ENCODE data around the gene ABI3BP. TPM values are rescaled to one million over a fixed set of nuclear protein-coding genes. Genes with fewer than 3 reads are reported as not detected.

The ABI3BP gene
- total and polyA plus RNA-seq, 4 donors: 1.9 to 4.2 (median 2.4) TPM

- no peaks in the 10 kb centered on the region for H3K9me3 ChIP-seq (ENCODE audit: control insufficient read depth in 4 of 4, low read length in 3 of 4)
- H3K4me3 ChIP-seq (ENCODE audit: low read depth in 1 of 3, low read length in 3 of 3): no peak overlapping the region
- H3K9ac ChIP-seq (ENCODE audit: low read depth in 1 of 2, low read length in 2 of 2): no peak overlapping the region
- H3K4me1 ChIP-seq (ENCODE audit: control insufficient read depth in 4 of 4, insufficient read depth in 4 of 4, low read length in 3 of 4): no peaks in the 10 kb centered on the region
- H3K36me3 ChIP-seq (ENCODE audit: control insufficient read depth in 4 of 4, insufficient read depth in 3 of 4, low read depth in 1 of 4, low read length in 3 of 4): no peaks in the 10 kb centered on the region
- no peaks in the 10 kb centered on the region for H3K27me3 ChIP-seq (ENCODE audit: control insufficient read depth in 4 of 4, insufficient read depth in 4 of 4, low read length in 3 of 4)
- 79% methylated on average over 6 of the region's 6 CpGs for whole genome bisulfite sequencing
- H3K27ac ChIP-seq (ENCODE audit: low read depth in 1 of 2, low read length in 2 of 2): no peak overlapping the region
- no peak for TF ChIP-seq FOXA2 (IDR thresholded peaks at IDR 0.05)
- TF ChIP-seq EGR1 (IDR thresholded peaks at IDR 0.05; ENCODE audit: low read depth in 2 of 2): no peak
- TF ChIP-seq FOXA1 (IDR thresholded peaks at IDR 0.05): no peak
- TF ChIP-seq ATF3 (IDR thresholded peaks at IDR 0.05): no peak
- TF ChIP-seq RAD21 (IDR thresholded peaks at IDR 0.05): no peak
- TF ChIP-seq, protein P1, sequence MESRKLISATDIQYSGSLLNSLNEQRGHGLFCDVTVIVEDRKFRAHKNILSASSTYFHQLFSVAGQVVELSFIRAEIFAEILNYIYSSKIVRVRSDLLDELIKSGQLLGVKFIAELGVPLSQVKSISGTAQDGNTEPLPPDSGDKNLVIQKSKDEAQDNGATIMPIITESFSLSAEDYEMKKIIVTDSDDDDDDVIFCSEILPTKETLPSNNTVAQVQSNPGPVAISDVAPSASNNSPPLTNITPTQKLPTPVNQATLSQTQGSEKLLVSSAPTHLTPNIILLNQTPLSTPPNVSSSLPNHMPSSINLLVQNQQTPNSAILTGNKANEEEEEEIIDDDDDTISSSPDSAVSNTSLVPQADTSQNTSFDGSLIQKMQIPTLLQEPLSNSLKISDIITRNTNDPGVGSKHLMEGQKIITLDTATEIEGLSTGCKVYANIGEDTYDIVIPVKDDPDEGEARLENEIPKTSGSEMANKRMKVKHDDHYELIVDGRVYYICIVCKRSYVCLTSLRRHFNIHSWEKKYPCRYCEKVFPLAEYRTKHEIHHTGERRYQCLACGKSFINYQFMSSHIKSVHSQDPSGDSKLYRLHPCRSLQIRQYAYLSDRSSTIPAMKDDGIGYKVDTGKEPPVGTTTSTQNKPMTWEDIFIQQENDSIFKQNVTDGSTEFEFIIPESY (IDR thresholded peaks at IDR 0.05): no peak
- TF ChIP-seq NR2F2 (IDR thresholded peaks at IDR 0.05): no peak
- TF ChIP-seq HNF4G (IDR thresholded peaks at IDR 0.05): no peak
- TF ChIP-seq CTCF (IDR thresholded peaks at IDR 0.05; ENCODE audit: low read depth, low read length, missing input control): no peak
- no peak for DNase-seq (ENCODE audit: low spot score)
Observed at GRCh38 chr3:100928638-100929428, 64.4 kb downstream of the ABI3BP start.

GRCh38 chr3:100927775-100928174 is 65.4 kb downstream of the ABI3BP start:
- TF ChIP-seq JUND (IDR thresholded peaks at IDR 0.05): no peak
- no peak for TF ChIP-seq TAF1 (conservative IDR thresholded peaks at IDR 0.05)
- TF ChIP-seq, protein P1 (IDR thresholded peaks at IDR 0.05): no peak
- no peak for TF ChIP-seq FOXA1 (IDR thresholded peaks at IDR 0.05)
- no peak for TF ChIP-seq FOXA2 (IDR thresholded peaks at IDR 0.05)
- no peak for TF ChIP-seq HNF4A (conservative IDR thresholded peaks at IDR 0.05)
- no peak for TF ChIP-seq YY1 (IDR thresholded peaks at IDR 0.05)
- TF ChIP-seq HNF4G (IDR thresholded peaks at IDR 0.05): no peak
- TF ChIP-seq EGR1 (IDR thresholded peaks at IDR 0.05; ENCODE audit: low read depth in 2 of 2): no peak
- no peak for TF ChIP-seq SP1 (IDR thresholded peaks at IDR 0.05)
- no peak for TF ChIP-seq MAX (IDR thresholded peaks at IDR 0.05)
- TF ChIP-seq CTCF (IDR thresholded peaks at IDR 0.05; ENCODE audit: low read depth, low read length, missing input control): no peak
- TF ChIP-seq GABPA (IDR thresholded peaks at IDR 0.05 in 1 of 2, conservative IDR thresholded peaks at IDR 0.05 in 1 of 2): no peak
- Histone ChIP-seq H3K27ac (ENCODE audit: low read depth in 1 of 2, low read length in 2 of 2) (no peak overlapping the region), H3K36me3 (ENCODE audit: control insufficient read depth in 4 of 4, insufficient read depth in 3 of 4, low read depth in 1 of 4, low read length in 3 of 4) (no peaks in the 10 kb centered on the region), H3K9me3 (ENCODE audit: control insufficient read depth in 4 of 4, low read length in 3 of 4) (no peaks in the 10 kb centered on the region), H3K4me3 (ENCODE audit: low read depth in 1 of 3, low read length in 3 of 3) (no peak overlapping the region), H3K9ac (ENCODE audit: low read depth in 1 of 2, low read length in 2 of 2) (no peak overlapping the region), H3K27me3 (ENCODE audit: control insufficient read depth in 4 of 4, insufficient read depth in 4 of 4, low read length in 3 of 4) (no peaks in the 10 kb centered on the region), H3K4me1 (ENCODE audit: control insufficient read depth in 4 of 4, insufficient read depth in 4 of 4, low read length in 3 of 4) (no peaks in the 10 kb centered on the region)
- no peak for DNase-seq (ENCODE audit: low spot score)
